ENCODE data around the gene TCF12. TPM values are rescaled to one million over a fixed set of nuclear protein-coding genes. Genes with fewer than 3 reads are reported as not detected.

The TCF12 gene
- total RNA-seq, 2 donors from 2014 or later: 71.5 to 77.0 TPM

DNA sequence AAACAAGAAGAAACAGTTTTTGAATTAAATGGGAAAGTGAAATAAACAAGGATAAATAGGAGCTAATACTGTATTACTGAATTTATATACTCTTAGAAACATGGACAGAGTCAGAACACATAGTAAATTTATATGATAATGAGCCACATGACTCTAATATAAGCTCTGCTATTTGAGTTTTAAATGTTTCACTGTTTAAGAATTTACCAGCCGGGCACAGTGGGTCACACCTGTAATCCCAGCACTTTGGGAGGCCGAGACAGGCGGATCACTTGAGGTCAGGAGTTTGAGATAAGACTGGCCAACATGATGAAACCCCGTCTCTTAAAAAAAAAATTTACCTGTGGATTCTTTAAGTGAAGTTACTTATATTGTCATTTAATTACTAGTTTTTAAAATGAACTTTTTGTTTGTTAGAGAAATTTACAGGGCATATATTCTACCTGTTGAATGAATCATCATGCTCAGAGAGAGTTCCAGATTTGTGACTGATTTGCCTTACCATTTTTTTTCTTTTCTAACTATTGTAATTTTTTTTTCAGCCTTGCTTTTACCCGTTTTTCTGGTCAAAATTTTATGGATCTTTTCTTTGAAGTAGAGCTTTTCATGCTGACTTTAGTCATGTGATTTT, 125.7 kb downstream of the TCF12 start:
- Mint-ChIP-seq H3K4me3 (no peak overlapping the region), H3K27ac (no peak overlapping the region), H3K27me3 (no peaks in the 10 kb centered on the region), H3K4me1 (peaks cover 32% of the 10 kb centered on the region), H3K36me3 (ENCODE audit: low read depth) (peaks cover 1% of the 10 kb centered on the region)
- no peaks in the 10 kb centered on the region for H3K9me3 ChIP-seq (ENCODE audit: control insufficient read depth, low read length, poor library complexity, severe bottlenecking)
- DNase-seq (no peak), ATAC-seq (no peak)

DNA sequence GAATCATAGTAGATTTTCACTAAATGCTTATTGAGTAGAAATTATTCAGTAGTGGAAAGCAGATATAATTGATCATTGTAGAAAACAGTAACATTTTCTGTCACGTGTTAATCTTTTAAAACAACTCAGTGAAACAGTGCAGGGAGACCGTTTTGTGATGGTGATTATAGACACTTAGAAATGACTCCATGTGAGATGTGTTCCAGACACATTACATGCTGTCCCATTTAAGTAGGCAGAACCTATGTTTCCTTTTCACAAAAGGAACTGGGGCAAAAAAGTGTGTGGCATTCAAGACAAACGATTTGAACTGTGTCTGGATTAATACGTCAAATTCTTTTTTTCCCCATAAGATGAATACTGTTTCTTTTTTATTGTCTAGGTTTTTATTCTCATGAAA, 126.5 kb downstream of the TCF12 start:
- H3K9me3 ChIP-seq (ENCODE audit: control insufficient read depth, low read length, poor library complexity, severe bottlenecking): no peaks in the 10 kb centered on the region
- peaks cover 28% of the 10 kb centered on the region for H3K4me1 Mint-ChIP-seq
- H3K27me3 Mint-ChIP-seq: no peaks in the 10 kb centered on the region
- ATAC-seq (no peak), DNase-seq (no peak)
- H3K36me3 Mint-ChIP-seq (ENCODE audit: low read depth): peaks cover 3% of the 10 kb centered on the region
- no peak overlapping the region for H3K27ac Mint-ChIP-seq
- no peak overlapping the region for H3K4me3 Mint-ChIP-seq

- no peaks in the 10 kb centered on the region for H3K27me3 Mint-ChIP-seq
- no peak for DNase-seq
- no peak overlapping the region for H3K4me3 Mint-ChIP-seq
- H3K9me3 ChIP-seq (ENCODE audit: control insufficient read depth, low read length, poor library complexity, severe bottlenecking): no peaks in the 10 kb centered on the region
- ATAC-seq: no peak
- H3K4me1 Mint-ChIP-seq: peaks cover 26% of the 10 kb centered on the region
- no peak overlapping the region for H3K27ac Mint-ChIP-seq
- peaks cover 3% of the 10 kb centered on the region for H3K36me3 Mint-ChIP-seq (ENCODE audit: low read depth)
Observed at GRCh38 chr15:57045741-57046382, 127.4 kb downstream of the TCF12 start.

- Mint-ChIP-seq H3K4me1 (peaks cover 37% of the 10 kb centered on the region), H3K4me3 (no peak overlapping the region), H3K27me3 (no peaks in the 10 kb centered on the region), H3K27ac (no peak overlapping the region), H3K36me3 (ENCODE audit: low read depth) (peaks cover 3% of the 10 kb centered on the region)
- H3K9me3 ChIP-seq (ENCODE audit: control insufficient read depth, low read length, poor library complexity, severe bottlenecking): no peaks in the 10 kb centered on the region
- ATAC-seq (no peak), DNase-seq (no peak)
Observed at GRCh38 chr15:57048930-57049549, 130.6 kb downstream of the TCF12 start.

DNA sequence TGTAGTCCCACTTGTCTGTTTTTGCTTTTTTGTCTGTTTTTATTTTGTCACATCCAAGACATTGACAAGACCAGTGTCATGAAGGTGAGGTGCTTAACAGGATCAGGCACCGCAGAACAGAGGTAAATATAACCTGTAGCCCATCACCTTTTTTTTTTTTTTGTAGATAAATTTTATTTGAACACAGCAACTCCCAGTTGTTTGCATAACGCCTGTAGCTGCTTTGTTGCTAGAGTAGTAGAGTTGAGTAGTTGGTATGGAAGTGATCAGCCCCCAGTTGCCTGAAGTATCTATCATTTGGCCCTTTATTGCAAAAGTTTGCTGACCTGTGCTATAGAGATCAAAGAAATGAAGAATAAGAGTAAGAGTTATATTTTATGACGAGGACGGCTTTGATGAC, 135.0 kb downstream of the TCF12 start:
- no peak for DNase-seq
- Mint-ChIP-seq H3K27ac (no peak overlapping the region), H3K4me3 (no peak overlapping the region), H3K4me1 (peaks cover 44% of the 10 kb centered on the region), H3K36me3 (ENCODE audit: low read depth) (peaks cover 3% of the 10 kb centered on the region), H3K27me3 (no peaks in the 10 kb centered on the region)
- no peaks in the 10 kb centered on the region for H3K9me3 ChIP-seq (ENCODE audit: control insufficient read depth, low read length, poor library complexity, severe bottlenecking)
- no peak for ATAC-seq

DNA sequence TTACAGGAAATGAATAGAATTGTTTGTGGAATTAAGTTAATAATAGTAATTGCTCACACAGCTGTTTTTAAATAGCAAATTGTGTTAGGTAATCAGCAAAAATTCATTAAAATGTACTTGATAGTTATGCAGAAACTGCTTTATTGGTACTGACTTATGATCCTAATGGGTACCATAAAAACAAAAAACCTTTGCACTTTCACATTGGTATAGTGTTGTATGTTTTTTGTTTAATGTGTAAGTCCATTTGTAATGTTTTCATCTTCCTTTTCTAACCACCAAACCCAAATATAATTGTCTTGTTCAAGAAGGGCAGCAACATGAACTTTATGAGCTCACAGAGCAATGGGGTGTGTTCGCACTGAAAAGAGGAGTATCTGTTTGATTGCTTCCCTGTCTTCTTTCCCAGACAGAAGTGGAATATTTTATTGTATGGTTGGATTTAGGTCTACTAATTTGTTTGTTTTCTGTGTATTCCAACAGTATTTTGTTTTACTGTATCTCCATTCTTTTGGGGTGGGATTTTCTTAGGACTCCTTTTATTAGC, 135.8 kb downstream of the TCF12 start:
- Mint-ChIP-seq H3K36me3 (ENCODE audit: low read depth) (peaks cover 1% of the 10 kb centered on the region), H3K4me3 (no peak overlapping the region), H3K4me1 (peaks cover 43% of the 10 kb centered on the region), H3K27ac (no peak overlapping the region), H3K27me3 (no peaks in the 10 kb centered on the region)
- DNase-seq (no peak), ATAC-seq (no peak)
- H3K9me3 ChIP-seq (ENCODE audit: control insufficient read depth, low read length, poor library complexity, severe bottlenecking): no peaks in the 10 kb centered on the region

DNA sequence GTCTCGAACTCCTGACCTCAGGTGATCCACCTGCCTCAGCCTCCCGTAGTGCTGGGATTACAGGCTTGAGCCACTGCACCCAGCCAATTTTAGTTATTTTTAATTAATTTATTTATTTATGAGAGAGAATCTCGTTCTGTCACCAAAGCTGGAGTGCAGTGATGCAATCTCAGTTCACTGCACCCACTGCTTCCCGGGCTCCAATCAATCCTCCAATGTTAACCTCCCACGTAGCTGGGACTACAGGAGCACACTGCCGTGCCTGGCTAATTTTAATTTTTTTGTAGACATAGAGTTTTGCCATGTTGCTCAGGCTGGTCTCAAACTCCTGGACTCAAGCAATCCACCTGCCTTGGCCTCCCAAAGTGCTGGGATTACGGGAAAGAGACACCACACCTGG, 137.9 kb downstream of the TCF12 start:
- Mint-ChIP-seq H3K36me3 (ENCODE audit: low read depth) (no peaks in the 10 kb centered on the region), H3K4me1 (peaks cover 41% of the 10 kb centered on the region), H3K27ac (no peak overlapping the region), H3K27me3 (no peaks in the 10 kb centered on the region), H3K4me3 (no peak overlapping the region)
- no peak for ATAC-seq
- DNase-seq: no peak
- H3K9me3 ChIP-seq (ENCODE audit: control insufficient read depth, low read length, poor library complexity, severe bottlenecking): no peaks in the 10 kb centered on the region

DNA sequence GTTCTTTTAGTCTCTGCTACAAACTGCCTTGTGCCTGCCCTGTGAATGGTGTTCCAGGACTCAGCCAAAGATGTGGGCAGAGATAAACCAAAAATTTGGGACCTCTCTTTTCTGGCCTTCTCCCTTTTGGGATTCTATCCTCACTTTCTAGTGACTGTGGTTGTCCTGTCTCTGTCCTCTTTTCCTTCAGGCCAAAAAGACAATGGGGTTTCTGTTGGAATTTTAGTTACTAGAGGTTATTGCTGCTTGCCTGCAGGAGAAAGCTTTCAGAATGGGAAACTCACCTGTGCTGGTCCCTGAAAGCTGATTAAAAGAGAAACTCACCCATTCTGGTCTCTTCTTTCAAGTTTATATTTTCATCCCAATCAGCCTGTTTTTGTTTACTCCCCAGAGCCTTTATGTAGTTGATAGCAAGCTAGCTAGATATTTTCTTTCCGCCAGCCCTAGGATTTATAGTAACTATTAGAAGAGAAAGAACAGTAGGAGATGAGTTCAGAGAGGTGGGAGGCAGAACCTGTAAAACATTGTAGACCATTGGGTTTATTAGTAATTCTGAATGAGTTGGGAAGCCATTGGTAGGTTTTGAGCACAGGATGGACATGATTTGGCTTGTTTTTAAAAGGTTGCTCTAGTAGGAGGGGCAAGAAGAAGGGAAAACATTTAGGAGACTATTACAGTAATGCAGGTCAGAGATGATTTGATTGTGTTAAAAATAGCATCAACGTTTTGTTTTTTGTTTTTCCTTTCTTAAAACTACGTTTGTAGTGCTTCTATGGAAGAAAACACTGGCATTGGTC, 138.9 kb downstream of the TCF12 start:
- no peak overlapping the region for H3K4me3 Mint-ChIP-seq
- peaks cover 37% of the 10 kb centered on the region for H3K4me1 Mint-ChIP-seq
- no peaks in the 10 kb centered on the region for H3K36me3 Mint-ChIP-seq (ENCODE audit: low read depth)
- DNase-seq (no peak), ATAC-seq (no peak)
- H3K27ac Mint-ChIP-seq: no peak overlapping the region
- H3K9me3 ChIP-seq (ENCODE audit: control insufficient read depth, low read length, poor library complexity, severe bottlenecking): no peaks in the 10 kb centered on the region
- no peaks in the 10 kb centered on the region for H3K27me3 Mint-ChIP-seq

GRCh38 chr15:57059026-57059660, 140.7 kb downstream of the TCF12 start:
- H3K4me3 Mint-ChIP-seq: no peak overlapping the region
- ATAC-seq (no peak), DNase-seq (no peak)
- H3K27ac Mint-ChIP-seq: no peak overlapping the region
- H3K27me3 Mint-ChIP-seq: no peaks in the 10 kb centered on the region
- peaks cover 3% of the 10 kb centered on the region for H3K36me3 Mint-ChIP-seq (ENCODE audit: low read depth)
- no peaks in the 10 kb centered on the region for H3K9me3 ChIP-seq (ENCODE audit: control insufficient read depth, low read length, poor library complexity, severe bottlenecking)
- peaks cover 26% of the 10 kb centered on the region for H3K4me1 Mint-ChIP-seq

DNA sequence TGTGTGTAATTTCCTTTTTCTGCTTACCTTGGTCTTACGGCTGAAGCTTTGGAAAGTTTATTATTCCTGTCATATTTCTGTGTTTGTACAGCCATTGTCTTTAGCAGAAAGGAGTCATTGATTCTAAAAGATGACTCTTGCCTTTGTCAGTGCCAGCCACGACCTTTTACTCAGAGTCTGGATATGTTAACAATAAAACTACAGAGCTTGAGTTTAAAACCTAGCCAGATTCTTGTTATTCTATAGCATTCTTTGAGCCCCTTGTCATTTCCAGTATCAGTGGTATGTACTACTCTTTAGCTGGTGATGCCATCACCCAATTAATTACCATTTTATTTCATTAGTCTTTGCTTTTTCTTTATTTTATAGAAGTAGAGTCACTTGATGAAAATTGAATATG, 142.4 kb downstream of the TCF12 start:
- Mint-ChIP-seq H3K4me1 (peaks cover 22% of the 10 kb centered on the region), H3K36me3 (ENCODE audit: low read depth) (peaks cover 3% of the 10 kb centered on the region), H3K27me3 (no peaks in the 10 kb centered on the region), H3K27ac (no peak overlapping the region), H3K4me3 (no peak overlapping the region)
- no peak for DNase-seq
- no peaks in the 10 kb centered on the region for H3K9me3 ChIP-seq (ENCODE audit: control insufficient read depth, low read length, poor library complexity, severe bottlenecking)
- ATAC-seq: no peak

GRCh38 chr15:57061281-57061680, 142.8 kb downstream of the TCF12 start:
- H3K4me3 Mint-ChIP-seq: no peak overlapping the region
- DNase-seq (no peak), ATAC-seq (no peak)
- no peak overlapping the region for H3K27ac Mint-ChIP-seq
- H3K27me3 Mint-ChIP-seq: no peaks in the 10 kb centered on the region
- peaks cover 21% of the 10 kb centered on the region for H3K4me1 Mint-ChIP-seq
- no peaks in the 10 kb centered on the region for H3K9me3 ChIP-seq (ENCODE audit: control insufficient read depth, low read length, poor library complexity, severe bottlenecking)
- H3K36me3 Mint-ChIP-seq (ENCODE audit: low read depth): peaks cover 3% of the 10 kb centered on the region

DNA sequence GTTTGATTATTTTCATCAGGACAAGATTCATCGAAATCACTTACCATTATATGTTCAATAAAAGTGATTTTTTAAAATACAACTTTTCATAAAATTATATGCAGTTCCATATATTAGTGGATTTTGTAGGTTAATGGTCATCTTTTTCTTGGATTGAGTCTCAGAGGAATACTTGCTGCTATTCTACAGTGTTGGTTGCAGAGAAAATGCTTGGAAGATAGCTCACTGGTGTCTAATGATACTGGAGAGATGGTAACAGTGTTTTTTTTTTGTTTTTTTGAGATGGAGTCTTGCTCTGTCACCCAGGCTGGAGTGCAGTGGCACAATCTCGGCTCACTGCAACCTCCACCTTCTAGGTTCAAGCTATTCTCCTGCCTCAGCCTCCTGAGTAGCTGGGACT, 143.3 kb downstream of the TCF12 start:
- ATAC-seq (no peak), DNase-seq (no peak)
- H3K9me3 ChIP-seq (ENCODE audit: control insufficient read depth, low read length, poor library complexity, severe bottlenecking): no peaks in the 10 kb centered on the region
- peaks cover 3% of the 10 kb centered on the region for H3K36me3 Mint-ChIP-seq (ENCODE audit: low read depth)
- no peaks in the 10 kb centered on the region for H3K27me3 Mint-ChIP-seq
- peaks cover 21% of the 10 kb centered on the region for H3K4me1 Mint-ChIP-seq
- H3K27ac Mint-ChIP-seq: no peak overlapping the region
- H3K4me3 Mint-ChIP-seq: no peak overlapping the region

- Mint-ChIP-seq H3K4me1 (peaks cover 15% of the 10 kb centered on the region), H3K36me3 (ENCODE audit: low read depth) (peaks cover 3% of the 10 kb centered on the region), H3K27me3 (no peaks in the 10 kb centered on the region), H3K27ac (no peak overlapping the region), H3K4me3 (no peak overlapping the region)
- DNase-seq (no peak), ATAC-seq (no peak)
- no peaks in the 10 kb centered on the region for H3K9me3 ChIP-seq (ENCODE audit: control insufficient read depth, low read length, poor library complexity, severe bottlenecking)
Observed at GRCh38 chr15:57064033-57064432, 145.6 kb downstream of the TCF12 start.
